Natural killer cell (primary cell): ENCODE measurements around the gene CAPN8. TPM values are rescaled to one million over a fixed set of nuclear protein-coding genes. Genes with fewer than 3 reads are reported as not detected.

Source experiments
- ATAC-seq, 3 donors: fragments of 150-1000 bp in 2 of 3; fragments of 200-7000 bp in 1 of 3; cut with Tn5 transposase; 1 replicate in 1 of 3; 2 replicates in 2 of 3; pipeline ENCODE4 v1.10.0; 2021; ENCODE audit warnings: mild to moderate bottlenecking in 2 of 3, moderate library complexity in 2 of 3
- DNase-seq, 2 donors: peaks; one replicate each; pipeline versions ENCODE4 v3.0.0 to v3.0.0-alpha.2; 2013 to 2021; ENCODE audit warnings: mixed read lengths in 1 of 2
- H3K27ac ChIP-seq: one replicate; pipeline ENCODE4 v1.5.1; 2013; ENCODE audit warnings: mild to moderate bottlenecking, low read length
- H3K27me3 ChIP-seq: one replicate; pipeline ENCODE4 v1.6.1; 2013; ENCODE audit warnings: low read length; ENCODE audit not compliant: control insufficient read depth, insufficient read depth
- H3K36me3 ChIP-seq: one replicate; pipeline ENCODE4 v1.6.1; 2013; ENCODE audit warnings: low read length; ENCODE audit not compliant: control insufficient read depth, insufficient read depth
- H3K4me1 ChIP-seq: one replicate; pipeline ENCODE4 v1.6.1; 2013; ENCODE audit warnings: low read length; ENCODE audit not compliant: control insufficient read depth, insufficient read depth
- H3K4me3 ChIP-seq: one replicate; pipeline ENCODE4 v1.5.1; 2013; ENCODE audit warnings: low read length
- H3K9me3 ChIP-seq: one replicate; pipeline ENCODE4 v1.6.1; 2013; ENCODE audit warnings: low read length; ENCODE audit not compliant: control insufficient read depth, insufficient read depth
- H3K27ac Mint-ChIP-seq, 2 donors: one replicate each; pipeline ENCODE4 v1.8.0; 2022; ENCODE audit warnings: mild to moderate bottlenecking in 2 of 2, mixed read lengths in 2 of 2, moderate library complexity in 1 of 2
- H3K27me3 Mint-ChIP-seq, 2 donors: one replicate each; pipeline ENCODE4 v1.8.0; 2022; ENCODE audit warnings: low read depth in 2 of 2, mixed read lengths in 2 of 2
- H3K36me3 Mint-ChIP-seq: one replicate; pipeline ENCODE4 v1.8.0; 2022; ENCODE audit warnings: mixed read lengths
- H3K4me1 Mint-ChIP-seq, 2 donors: one replicate each; pipeline ENCODE4 v1.8.0; 2022; ENCODE audit warnings: mixed read lengths in 2 of 2
- H3K4me3 Mint-ChIP-seq: one replicate; pipeline ENCODE4 v1.8.0; 2022; ENCODE audit warnings: mild to moderate bottlenecking, moderate library complexity, mixed read lengths
- H3K9me3 Mint-ChIP-seq, 2 donors: one replicate each; pipeline ENCODE4 v1.8.0; 2022; ENCODE audit warnings: mixed read lengths in 2 of 2
- WGBS: methylation state at CpG from one replicate; pipeline ENCODE4 v1.1.7; 2013; ENCODE audit warnings: missing lambda C conversion rate; ENCODE audit not compliant: insufficient coverage; 5-methylcytosine and 5-hydroxymethylcytosine counted together
- intact Hi-C: fragments of 100-400 bp; cut with micrococcal nuclease; formaldehyde crosslinking; loops from one replicate; pipeline ENCODE4 v1.14.2; 2022
- total RNA-seq, 4 donors: library from RNA; stranded (reverse); fragments of 120-200 nt in 1 of 4; gene quantifications; one replicate each; pipeline versions ENCODE4 v1.2.3 to v1.2.4, GENCODE V29; 2013 to 2022
- TF ChIP-seq, protein P1 (sequence below): fragments of 200-600 bp; IDR thresholded peaks from one replicate; pipeline ENCODE4 v1.8.0; 2022; ENCODE audit warnings: antibody characterized with exemption

The CAPN8 gene
- total RNA-seq, 3 donors from 2014 or later (not counting 1 experiment from before 2014, with no cell fraction given): 0.18 to 6.7 (median 0.84) TPM

GRCh38 chr1:223525957-223526356, 139.5 kb downstream of the CAPN8 start:
- H3K36me3 ChIP-seq: no peaks in the 10 kb centered on the region
- intact Hi-C loops: no loop called here
- H3K27me3 Mint-ChIP-seq: peaks cover 23 to 24% of the 10 kb centered on the region in 2 donors
- H3K27me3 ChIP-seq: no peaks in the 10 kb centered on the region
- WGBS: 88% methylated on average over 3 of the region's 3 CpGs
- ATAC-seq (no peak), DNase-seq (peak in 1 of 2 donors; percentile 11)
- no peak overlapping the region for H3K27ac ChIP-seq
- no peak overlapping the region for H3K4me3 ChIP-seq
- H3K4me1 Mint-ChIP-seq: no peaks in the 10 kb centered on the region
- no peaks in the 10 kb centered on the region for H3K9me3 Mint-ChIP-seq
- no peaks in the 10 kb centered on the region for H3K36me3 Mint-ChIP-seq
- no peaks in the 10 kb centered on the region for H3K4me1 ChIP-seq
- no peaks in the 10 kb centered on the region for H3K9me3 ChIP-seq
- H3K4me3 Mint-ChIP-seq: no peak overlapping the region
- no peak overlapping the region for H3K27ac Mint-ChIP-seq
- TF ChIP-seq, protein P1, sequence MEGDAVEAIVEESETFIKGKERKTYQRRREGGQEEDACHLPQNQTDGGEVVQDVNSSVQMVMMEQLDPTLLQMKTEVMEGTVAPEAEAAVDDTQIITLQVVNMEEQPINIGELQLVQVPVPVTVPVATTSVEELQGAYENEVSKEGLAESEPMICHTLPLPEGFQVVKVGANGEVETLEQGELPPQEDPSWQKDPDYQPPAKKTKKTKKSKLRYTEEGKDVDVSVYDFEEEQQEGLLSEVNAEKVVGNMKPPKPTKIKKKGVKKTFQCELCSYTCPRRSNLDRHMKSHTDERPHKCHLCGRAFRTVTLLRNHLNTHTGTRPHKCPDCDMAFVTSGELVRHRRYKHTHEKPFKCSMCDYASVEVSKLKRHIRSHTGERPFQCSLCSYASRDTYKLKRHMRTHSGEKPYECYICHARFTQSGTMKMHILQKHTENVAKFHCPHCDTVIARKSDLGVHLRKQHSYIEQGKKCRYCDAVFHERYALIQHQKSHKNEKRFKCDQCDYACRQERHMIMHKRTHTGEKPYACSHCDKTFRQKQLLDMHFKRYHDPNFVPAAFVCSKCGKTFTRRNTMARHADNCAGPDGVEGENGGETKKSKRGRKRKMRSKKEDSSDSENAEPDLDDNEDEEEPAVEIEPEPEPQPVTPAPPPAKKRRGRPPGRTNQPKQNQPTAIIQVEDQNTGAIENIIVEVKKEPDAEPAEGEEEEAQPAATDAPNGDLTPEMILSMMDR: no peak

- Histone ChIP-seq H3K27me3 (no peaks in the 10 kb centered on the region), H3K9me3 (no peaks in the 10 kb centered on the region), H3K36me3 (no peaks in the 10 kb centered on the region), H3K4me3 (no peak overlapping the region), H3K27ac (no peak overlapping the region), H3K4me1 (no peaks in the 10 kb centered on the region)
- Mint-ChIP-seq H3K36me3 (no peaks in the 10 kb centered on the region), H3K4me1 (no peaks in the 10 kb centered on the region), H3K27ac (no peak overlapping the region), H3K27me3 (peaks cover 20 to 24% of the 10 kb centered on the region in 2 donors), H3K9me3 (no peaks in the 10 kb centered on the region), H3K4me3 (no peak overlapping the region)
- 93% methylated on average over 2 of the region's 3 CpGs for WGBS
- TF ChIP-seq, protein P1: no peak
- intact Hi-C loops: no loop called here
- DNase-seq: no peak
- ATAC-seq: no peak
These were observed 140.0 kb downstream of the CAPN8 start for GRCh38 chr1:223525546-223525945.

DNA sequence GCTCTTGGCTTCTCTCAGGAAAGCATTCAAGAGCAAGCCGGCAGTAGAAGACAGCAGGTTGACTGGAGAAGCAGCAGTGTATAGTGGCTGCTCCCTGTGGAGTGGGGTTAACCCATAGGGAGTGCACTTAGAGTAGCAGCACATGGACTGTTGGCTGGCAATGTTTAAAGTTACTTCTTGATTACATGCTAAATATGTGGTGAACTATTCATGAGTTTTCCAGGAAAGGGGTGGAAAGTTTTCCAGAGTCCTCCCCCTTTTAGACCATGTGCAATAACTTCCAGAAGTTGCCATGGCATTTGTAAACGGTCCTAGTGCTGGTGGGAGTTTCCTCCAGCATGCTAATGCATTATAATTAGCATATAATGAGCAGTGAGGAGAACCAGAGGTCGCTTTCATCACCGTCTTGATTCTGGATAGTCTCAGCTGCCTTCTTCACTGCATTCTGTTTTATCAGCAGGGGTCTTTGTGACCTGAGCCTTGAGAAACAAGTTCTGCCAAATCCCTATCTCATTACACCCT, 140.5 kb downstream of the CAPN8 start:
- Histone ChIP-seq H3K4me3 (no peak overlapping the region), H3K9me3 (no peaks in the 10 kb centered on the region), H3K4me1 (no peaks in the 10 kb centered on the region), H3K36me3 (no peaks in the 10 kb centered on the region), H3K27me3 (no peaks in the 10 kb centered on the region), H3K27ac (no peak overlapping the region)
- Mint-ChIP-seq H3K36me3 (no peaks in the 10 kb centered on the region), H3K27me3 (peaks cover 20 to 24% of the 10 kb centered on the region in 2 donors), H3K4me1 (no peaks in the 10 kb centered on the region), H3K9me3 (no peaks in the 10 kb centered on the region), H3K27ac (no peak overlapping the region), H3K4me3 (no peak overlapping the region)
- DNase-seq: no peak
- TF ChIP-seq, protein P1: no peak
- WGBS: 89% methylated on average over 4 of the region's 4 CpGs
- intact Hi-C loops: no loop called here
- ATAC-seq: no peak

DNA sequence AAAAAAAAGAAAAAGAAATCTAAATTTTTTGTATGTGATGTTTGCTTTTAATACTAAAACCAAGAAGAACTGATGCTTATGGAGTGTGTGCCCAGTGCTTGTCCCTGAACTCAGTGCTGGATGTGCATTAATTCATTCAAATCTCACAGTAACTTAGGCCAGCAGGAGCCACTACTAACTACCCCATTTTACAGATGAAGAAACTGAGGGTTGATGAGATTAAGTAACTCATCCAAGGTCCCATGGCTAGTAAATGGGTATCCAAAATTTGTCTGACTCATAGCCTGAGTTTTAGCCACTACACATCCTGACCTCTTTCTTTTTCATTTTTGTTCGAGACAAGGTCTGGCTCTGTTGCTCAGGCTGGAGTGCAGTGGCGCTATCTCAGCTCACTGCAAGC, 144.4 kb downstream of the CAPN8 start:
- DNase-seq: no peak
- intact Hi-C loops: no loop called here
- Mint-ChIP-seq H3K27me3 (peaks cover 0 to 10% of the 10 kb centered on the region in 2 donors), H3K4me3 (no peak overlapping the region), H3K4me1 (peaks cover 0 to 2% of the 10 kb centered on the region in 2 donors), H3K27ac (no peak overlapping the region), H3K36me3 (no peaks in the 10 kb centered on the region), H3K9me3 (no peaks in the 10 kb centered on the region)
- no peaks in the 10 kb centered on the region for H3K9me3 ChIP-seq
- 93% methylated on average over 2 of the region's 2 CpGs for WGBS
- no peak overlapping the region for H3K4me3 ChIP-seq
- H3K36me3 ChIP-seq: no peaks in the 10 kb centered on the region
- H3K27ac ChIP-seq: no peak overlapping the region
- no peaks in the 10 kb centered on the region for H3K27me3 ChIP-seq
- peaks cover 7% of the 10 kb centered on the region for H3K4me1 ChIP-seq
- TF ChIP-seq, protein P1: no peak
- ATAC-seq: no peak
